Effector memory CD4-positive, alpha-beta T cell (primary cell): Measurements from ENCODE around the gene BTF3L4.

Experiments
- DNase-seq, 3 donors: peaks; one replicate each; pipeline ENCODE4 v3.0.0-alpha.2; 2020
- H3K27ac ChIP-seq: 2 replicates; pipeline ENCODE4 v1.7.0; 2013; ENCODE audit warnings: mild to moderate bottlenecking, low read length, moderate library complexity; ENCODE audit not compliant: insufficient read depth, poor library complexity, severe bottlenecking
- H3K27me3 ChIP-seq: replicated peaks from 2 replicates; pipeline ENCODE4 v1.7.0; 2013; ENCODE audit warnings: mild to moderate bottlenecking, low read length; ENCODE audit not compliant: insufficient read depth, control insufficient read depth, poor library complexity, severe bottlenecking
- H3K36me3 ChIP-seq: 2 replicates; pipeline ENCODE4 v1.7.0; 2013; ENCODE audit warnings: mild to moderate bottlenecking, low read length, moderate library complexity; ENCODE audit not compliant: control insufficient read depth, insufficient read depth
- H3K4me1 ChIP-seq: 2 replicates; pipeline ENCODE4 v1.7.0; 2013; ENCODE audit warnings: low read length, mild to moderate bottlenecking; ENCODE audit not compliant: control insufficient read depth, insufficient read depth, poor library complexity, severe bottlenecking
- H3K4me3 ChIP-seq: 2 replicates; pipeline ENCODE4 v1.7.0; 2013; ENCODE audit warnings: low read length, low read depth, mild to moderate bottlenecking; ENCODE audit not compliant: insufficient read depth, poor library complexity, severe bottlenecking
- H3K9me3 ChIP-seq: 2 replicates; pipeline ENCODE4 v1.7.0; 2013; ENCODE audit warnings: mild to moderate bottlenecking, low read length, moderate library complexity; ENCODE audit not compliant: control insufficient read depth

BTF3L4 gene

DNA sequence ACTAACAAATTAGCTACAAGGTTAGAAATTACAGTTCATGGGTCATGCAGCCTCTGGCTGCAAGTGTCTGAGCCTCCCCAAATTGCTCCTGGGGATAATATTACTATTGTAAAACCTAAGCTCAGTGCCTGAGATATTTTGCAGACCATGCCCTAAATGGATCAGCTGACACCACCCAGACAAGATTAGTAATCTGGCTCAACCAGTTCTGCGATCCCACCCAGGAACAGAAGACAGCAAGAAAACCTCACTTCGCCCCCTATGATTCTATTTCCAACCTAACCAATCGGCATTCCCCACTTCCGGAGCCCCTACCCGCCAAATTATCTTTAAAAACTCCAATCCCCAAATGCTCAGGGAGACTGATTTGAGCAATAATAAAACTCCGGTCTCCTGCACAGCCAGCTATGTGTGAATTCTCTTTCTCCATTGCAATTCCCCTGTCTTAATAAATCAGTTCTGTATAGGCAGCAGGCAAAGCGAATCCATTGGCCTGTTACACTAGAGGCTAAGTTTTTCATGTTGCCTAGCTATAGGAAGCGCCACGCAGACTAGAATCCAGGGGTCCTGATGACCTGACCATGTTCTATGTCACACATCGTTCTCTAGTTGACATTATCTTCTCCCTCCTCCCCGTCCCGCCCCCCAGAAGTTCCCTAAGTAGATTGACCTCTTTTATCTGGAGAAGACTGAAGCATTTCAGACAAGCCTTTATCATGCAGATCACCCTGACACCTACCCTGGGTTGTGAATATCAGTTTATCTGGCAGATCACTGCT lies 63.4 kb downstream of the BTF3L4 start:
- no peak for DNase-seq
- no peaks in the 10 kb centered on the region for H3K4me1 ChIP-seq
- no peaks in the 10 kb centered on the region for H3K27me3 ChIP-seq
- H3K27ac ChIP-seq = no peak overlapping the region
- no peaks in the 10 kb centered on the region for H3K9me3 ChIP-seq
- no peaks in the 10 kb centered on the region for H3K36me3 ChIP-seq
- no peak overlapping the region for H3K4me3 ChIP-seq

DNA sequence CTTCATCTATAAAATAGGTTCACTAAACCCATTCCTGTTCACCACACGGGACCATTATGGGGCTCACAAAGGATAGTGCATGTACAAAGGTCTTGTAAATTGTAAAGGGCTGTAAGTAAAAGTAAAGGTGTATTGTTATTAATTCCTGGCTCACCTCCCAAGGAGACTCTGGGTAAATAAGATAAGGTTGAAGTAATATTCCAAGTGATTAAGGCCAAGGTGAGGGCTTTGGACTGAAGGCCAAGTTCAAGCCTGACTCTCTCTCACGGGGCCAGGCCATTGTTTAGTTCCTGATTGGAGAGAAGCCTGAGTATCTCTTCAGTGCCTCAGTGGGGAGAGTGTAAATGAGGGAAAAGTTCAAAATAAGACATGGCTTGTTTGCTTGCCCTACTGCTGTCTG lies 66.3 kb downstream of the BTF3L4 start:
- Histone ChIP-seq H3K27ac (no peak overlapping the region), H3K36me3 (no peaks in the 10 kb centered on the region), H3K4me1 (no peaks in the 10 kb centered on the region), H3K27me3 (no peaks in the 10 kb centered on the region), H3K4me3 (no peak overlapping the region), H3K9me3 (no peaks in the 10 kb centered on the region)
- no peak for DNase-seq

DNA sequence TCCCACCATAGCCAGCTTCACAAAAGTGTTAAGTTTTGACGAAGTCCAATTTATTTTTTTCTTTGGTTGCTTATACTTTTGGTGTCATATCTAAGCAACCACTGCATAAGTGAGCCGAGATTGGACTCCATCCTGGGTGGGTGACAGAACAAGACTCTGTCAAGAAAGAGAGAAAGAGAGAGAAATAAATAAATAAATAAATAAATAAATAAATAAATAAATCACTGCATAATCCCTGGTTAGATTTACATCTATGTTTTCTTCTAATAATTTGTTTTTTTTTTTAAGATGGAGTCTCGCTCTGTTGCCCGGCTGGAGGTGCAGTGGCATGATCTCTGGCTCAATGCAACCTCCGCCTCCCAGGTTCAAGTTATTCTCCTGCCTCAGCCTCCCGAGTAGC lies 67.5 kb downstream of the BTF3L4 start:
- no peak overlapping the region for H3K4me3 ChIP-seq
- no peaks in the 10 kb centered on the region for H3K4me1 ChIP-seq
- no peak for DNase-seq
- no peak overlapping the region for H3K27ac ChIP-seq
- H3K36me3 ChIP-seq = no peaks in the 10 kb centered on the region
- no peaks in the 10 kb centered on the region for H3K27me3 ChIP-seq
- H3K9me3 ChIP-seq = no peaks in the 10 kb centered on the region

DNA sequence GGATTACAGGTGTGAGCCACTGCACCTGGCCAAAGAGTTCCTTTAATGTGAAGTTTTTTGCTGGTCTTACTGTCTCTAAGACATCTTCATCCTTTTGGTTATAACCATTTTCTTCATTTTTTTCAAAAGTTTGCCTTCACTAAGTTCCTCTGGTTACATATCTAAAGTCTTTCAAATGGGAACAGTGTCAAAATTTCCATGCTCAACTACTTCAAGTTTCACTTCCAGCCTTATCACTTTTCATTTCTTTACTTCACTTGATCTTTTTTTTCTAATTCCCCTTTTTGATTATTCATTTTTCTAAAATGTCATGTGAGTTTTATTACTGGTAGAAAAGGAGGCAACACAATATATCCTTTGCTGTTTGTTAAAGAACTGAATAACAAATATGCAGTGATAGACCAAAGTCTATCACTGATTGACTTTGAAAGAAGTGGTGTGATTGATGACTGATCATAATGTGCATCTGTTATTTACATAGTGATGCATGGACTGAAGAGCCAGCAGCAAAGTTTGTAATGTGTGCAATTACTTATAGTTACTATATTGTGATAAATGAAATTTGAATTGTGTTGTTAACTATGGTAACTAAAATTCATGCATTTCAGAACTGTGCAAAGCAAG lies 69.8 kb downstream of the BTF3L4 start:
- Histone ChIP-seq H3K27me3 (no peaks in the 10 kb centered on the region), H3K4me1 (no peaks in the 10 kb centered on the region), H3K9me3 (no peaks in the 10 kb centered on the region), H3K36me3 (no peaks in the 10 kb centered on the region), H3K4me3 (no peak overlapping the region), H3K27ac (no peak overlapping the region)
- no peak for DNase-seq

DNA sequence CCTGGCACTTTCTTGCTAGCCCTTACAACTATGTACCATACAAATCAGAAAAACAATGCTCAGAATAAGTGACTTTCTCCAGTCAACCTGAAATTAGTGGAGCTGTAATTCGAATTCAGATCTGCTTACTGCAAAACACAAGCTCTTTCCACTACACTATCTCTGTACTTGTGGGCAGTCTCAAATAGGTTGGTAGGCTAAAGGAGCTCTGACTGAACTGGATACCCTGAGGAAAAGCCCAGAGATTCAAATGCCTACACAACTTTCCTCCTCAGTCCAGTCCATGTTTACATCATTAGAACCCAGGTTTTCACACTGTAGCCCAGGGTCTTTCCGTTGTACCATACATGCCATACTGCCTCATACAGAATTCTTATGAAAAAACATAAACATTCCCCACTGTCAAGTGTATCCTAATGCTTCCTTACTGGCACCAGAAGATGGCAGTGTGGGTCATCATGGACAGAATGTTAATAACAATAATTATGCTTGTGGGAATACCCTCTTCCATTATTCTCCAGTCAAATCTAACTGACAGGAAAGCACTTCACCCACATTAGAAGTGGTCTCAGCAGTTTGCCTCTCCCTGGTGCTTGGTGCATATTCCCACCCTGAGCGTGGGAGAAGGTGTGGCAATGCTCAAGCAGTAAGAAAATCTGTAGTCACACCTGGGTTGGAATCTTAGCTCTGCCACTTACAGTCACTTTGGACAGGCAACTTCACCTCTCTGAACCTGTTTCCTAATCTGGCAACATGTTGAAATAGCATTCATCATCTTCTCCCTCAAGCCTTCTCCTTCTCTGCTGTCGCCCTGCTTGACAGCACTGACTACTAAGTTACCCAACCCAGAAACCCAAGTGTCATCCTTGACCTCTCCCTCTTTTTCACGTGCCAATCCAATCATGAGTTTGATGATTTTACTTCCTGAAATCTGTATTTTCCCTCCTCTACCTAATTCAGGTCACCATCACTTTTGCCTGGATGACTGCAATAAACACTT lies 71.4 kb downstream of the BTF3L4 start:
- Histone ChIP-seq H3K9me3 (no peaks in the 10 kb centered on the region), H3K4me1 (no peaks in the 10 kb centered on the region), H3K27ac (no peak overlapping the region), H3K4me3 (no peak overlapping the region), H3K36me3 (no peaks in the 10 kb centered on the region), H3K27me3 (no peaks in the 10 kb centered on the region)
- DNase-seq = no peak

DNA sequence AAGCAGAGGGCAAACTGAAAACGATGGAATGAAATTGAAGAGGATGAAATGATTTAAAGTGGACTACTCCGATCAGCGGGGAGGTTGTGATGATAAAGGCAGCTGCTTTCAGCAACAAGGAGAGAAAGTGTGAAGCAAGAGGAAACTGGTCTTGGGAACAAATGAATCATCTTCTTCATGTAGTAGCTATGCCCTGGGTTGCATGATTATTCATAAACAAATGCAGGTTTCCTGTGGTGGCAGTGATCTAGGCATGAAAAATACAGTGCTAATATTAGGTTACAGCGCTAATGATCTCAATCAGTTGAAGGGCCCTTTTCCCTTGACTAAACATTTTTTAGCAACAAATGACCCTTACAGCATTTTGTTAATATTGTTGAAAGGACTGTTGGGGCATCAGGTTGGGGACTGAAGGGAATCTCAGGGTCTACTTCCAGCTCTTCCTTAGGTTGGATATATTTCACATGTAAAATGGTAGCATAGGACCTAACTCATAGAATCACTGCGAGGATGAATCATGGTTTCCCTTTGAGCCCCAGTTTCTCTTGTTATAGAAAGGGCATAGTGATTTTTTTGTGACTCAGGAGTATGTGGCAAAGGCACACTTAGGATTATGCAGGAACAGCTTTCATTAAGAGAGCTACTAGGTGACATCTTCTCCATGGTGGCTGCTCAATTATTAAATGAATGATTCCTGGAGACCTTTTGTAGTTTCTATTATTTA lies 83.9 kb downstream of the BTF3L4 start:
- H3K27me3 ChIP-seq = no peaks in the 10 kb centered on the region
- H3K36me3 ChIP-seq = no peaks in the 10 kb centered on the region
- peaks cover 19% of the 10 kb centered on the region for H3K4me1 ChIP-seq
- H3K9me3 ChIP-seq = no peaks in the 10 kb centered on the region
- no peak for DNase-seq
- H3K4me3 ChIP-seq = no peak overlapping the region
- no peak overlapping the region for H3K27ac ChIP-seq
